Lower leg skin (tissue), 3 donors: ENCODE data around the gene OSBPL5.

Source experiments
- POLR2A ChIP-seq, 2 donors: fragments of 450-650 bp; IDR thresholded peaks; one replicate each; pipeline ENCODE4 v1.6.1; 2016 to 2017; ENCODE audit warnings: antibody characterized with exemption in 2 of 2, mild to moderate bottlenecking in 1 of 2, moderate library complexity in 1 of 2
- TF ChIP-seq, protein P1 (sequence below), 3 donors: fragments of 450-650 bp; IDR thresholded peaks; one replicate each; pipeline ENCODE4 v1.5.1; 2016; ENCODE audit warnings: antibody characterized with exemption in 3 of 3, mild to moderate bottlenecking in 3 of 3, moderate library complexity in 2 of 3

DNA sequence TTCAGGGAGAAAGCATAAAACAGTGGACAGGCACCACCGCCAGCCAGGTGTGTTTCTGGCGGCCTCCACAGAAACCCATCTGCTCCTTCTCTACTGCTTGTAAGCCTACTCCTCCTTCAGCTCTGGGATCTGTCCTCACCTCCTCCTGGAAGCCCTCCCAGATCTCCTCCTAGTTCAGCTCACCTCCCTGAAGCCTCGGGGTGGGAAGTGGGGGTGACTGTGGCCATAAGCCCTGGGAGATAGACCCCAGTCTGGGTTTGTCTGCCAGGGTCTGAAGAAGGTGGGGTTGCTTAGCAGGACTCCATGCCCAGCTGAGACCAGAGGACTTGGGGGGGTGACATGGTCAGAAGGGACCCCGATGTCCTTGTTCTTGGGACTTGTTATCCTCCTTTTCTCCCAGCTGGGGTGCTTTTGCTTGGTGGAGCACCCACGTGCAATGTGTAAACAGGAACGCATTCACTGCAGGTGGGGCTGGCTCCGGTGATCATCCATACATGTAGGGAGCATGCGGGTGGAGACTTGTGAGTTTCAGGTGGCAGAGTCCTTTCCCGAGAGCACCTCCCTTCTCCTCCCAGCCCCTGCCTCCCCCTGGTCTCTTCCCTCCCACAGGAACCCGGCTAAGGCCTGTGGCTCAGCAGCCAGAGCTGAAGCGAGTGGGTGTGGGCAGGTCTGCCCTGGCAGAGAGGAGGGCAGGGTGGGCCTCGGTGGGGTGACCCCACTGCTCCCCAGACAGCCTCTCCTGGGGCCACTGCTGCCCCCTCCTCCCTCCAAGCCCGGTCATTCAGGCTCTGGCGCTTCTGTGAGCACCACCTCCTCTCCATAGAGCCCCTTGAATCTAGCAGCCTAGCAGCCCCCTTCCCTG, 27.6 kb upstream of the OSBPL5 start:
- TF ChIP-seq, protein P1, sequence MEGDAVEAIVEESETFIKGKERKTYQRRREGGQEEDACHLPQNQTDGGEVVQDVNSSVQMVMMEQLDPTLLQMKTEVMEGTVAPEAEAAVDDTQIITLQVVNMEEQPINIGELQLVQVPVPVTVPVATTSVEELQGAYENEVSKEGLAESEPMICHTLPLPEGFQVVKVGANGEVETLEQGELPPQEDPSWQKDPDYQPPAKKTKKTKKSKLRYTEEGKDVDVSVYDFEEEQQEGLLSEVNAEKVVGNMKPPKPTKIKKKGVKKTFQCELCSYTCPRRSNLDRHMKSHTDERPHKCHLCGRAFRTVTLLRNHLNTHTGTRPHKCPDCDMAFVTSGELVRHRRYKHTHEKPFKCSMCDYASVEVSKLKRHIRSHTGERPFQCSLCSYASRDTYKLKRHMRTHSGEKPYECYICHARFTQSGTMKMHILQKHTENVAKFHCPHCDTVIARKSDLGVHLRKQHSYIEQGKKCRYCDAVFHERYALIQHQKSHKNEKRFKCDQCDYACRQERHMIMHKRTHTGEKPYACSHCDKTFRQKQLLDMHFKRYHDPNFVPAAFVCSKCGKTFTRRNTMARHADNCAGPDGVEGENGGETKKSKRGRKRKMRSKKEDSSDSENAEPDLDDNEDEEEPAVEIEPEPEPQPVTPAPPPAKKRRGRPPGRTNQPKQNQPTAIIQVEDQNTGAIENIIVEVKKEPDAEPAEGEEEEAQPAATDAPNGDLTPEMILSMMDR (IDR thresholded peaks at IDR 0.05), result no peak
- TF ChIP-seq POLR2A (IDR thresholded peaks at IDR 0.05), result no peak
